22Rv1 (cell line): ENCODE measurements around the gene SLC7A5.

ENCODE experiments used
- ZFX ChIP-seq: fragments of 450-650 bp; IDR thresholded peaks from 2 replicates; pipeline ENCODE4 v1.6.1; 2017; ENCODE audit warnings: antibody characterized with exemption, borderline replicate concordance
- TF ChIP-seq, protein P1 (sequence below): fragments of 450-650 bp; IDR thresholded peaks from 2 replicates; pipeline ENCODE4 v1.5.1; 2017; ENCODE audit warnings: mild to moderate bottlenecking

DNA sequence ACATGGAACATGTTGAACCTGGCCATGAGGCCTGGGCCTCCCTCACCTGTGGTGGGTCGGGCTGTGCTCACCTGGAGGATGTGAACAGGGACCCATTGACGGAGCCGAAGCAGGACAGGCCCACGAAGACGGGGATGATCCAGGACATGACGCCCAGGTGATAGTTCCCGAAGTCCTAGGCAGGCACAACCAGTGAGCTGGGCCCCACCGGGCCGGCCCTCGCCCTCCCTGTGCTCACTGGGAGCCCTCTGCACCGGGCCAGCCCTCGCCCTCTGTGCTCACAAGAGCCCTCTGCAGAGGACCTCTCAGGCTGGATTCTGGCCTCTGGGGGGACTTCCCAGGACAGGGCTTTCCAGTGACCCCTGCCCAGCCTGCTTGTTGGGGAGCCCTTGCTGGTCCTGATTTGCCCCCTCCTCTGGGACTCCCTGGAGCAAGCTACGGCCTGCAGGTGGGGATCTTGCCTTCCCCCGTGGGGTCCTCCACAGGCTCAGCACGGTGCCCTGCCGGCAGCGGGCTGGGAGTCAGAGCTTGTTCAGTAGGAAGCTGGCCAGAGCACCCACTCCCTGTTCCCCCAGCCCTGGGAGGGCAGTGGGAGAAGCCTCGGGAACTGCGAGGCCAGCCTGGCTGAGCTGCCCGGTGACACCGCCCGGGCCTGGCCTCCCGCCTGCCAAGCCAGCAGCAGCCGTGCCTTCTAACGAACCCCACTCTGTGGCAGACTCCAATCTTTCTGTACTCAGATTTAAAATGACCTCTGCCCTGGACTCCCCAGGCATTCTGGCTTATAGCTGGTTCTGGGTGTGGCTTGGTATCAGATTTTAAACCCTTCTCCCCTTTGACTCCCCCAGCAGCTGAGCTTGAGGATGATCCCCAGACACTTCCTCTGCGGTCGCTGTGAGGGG lies 30.4 kb downstream of the SLC7A5 start:
- TF ChIP-seq, protein P1, sequence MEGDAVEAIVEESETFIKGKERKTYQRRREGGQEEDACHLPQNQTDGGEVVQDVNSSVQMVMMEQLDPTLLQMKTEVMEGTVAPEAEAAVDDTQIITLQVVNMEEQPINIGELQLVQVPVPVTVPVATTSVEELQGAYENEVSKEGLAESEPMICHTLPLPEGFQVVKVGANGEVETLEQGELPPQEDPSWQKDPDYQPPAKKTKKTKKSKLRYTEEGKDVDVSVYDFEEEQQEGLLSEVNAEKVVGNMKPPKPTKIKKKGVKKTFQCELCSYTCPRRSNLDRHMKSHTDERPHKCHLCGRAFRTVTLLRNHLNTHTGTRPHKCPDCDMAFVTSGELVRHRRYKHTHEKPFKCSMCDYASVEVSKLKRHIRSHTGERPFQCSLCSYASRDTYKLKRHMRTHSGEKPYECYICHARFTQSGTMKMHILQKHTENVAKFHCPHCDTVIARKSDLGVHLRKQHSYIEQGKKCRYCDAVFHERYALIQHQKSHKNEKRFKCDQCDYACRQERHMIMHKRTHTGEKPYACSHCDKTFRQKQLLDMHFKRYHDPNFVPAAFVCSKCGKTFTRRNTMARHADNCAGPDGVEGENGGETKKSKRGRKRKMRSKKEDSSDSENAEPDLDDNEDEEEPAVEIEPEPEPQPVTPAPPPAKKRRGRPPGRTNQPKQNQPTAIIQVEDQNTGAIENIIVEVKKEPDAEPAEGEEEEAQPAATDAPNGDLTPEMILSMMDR = no peak
- no peak for TF ChIP-seq ZFX
